ENCODE measurements around the gene USP34.
A peak's percentile ranks its signal among the peaks of the same experiment; 100 is the strongest.

The USP34 gene

DNA sequence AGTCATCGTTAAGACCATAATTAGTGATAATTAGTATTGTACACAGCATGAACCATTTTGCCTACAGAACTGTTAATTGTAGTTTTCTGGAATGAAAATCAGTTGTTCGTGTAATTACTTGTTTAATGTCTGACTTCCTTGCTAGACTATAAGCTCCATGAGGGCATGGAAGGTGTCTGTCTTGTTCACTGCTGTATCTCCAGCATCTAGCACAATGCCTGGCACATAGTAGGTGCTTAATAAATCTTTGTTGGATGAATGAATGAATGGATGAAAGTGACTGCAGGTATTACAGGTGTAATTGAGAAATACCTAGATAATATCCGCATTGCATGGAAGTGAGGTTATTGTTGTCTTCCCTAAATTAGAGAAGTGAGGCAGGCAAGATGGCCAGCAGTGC is 287.1 kb downstream of the USP34 start:
- no peak overlapping the region for H4K5ac ChIP-seq (ENCODE audit: low read length)
- H3K27ac ChIP-seq (ENCODE audit: low read depth, low read length): no peak overlapping the region
- peaks cover 8% of the 10 kb centered on the region for H3K79me2 ChIP-seq (ENCODE audit: control insufficient read depth, insufficient read depth, low read length)
- WGBS (ENCODE audit: extremely low coverage, insufficient coverage, low lambda C conversion rate): no CpG with 5 or more reads among the region's 3 CpGs
- no peak overlapping the region for H3K18ac ChIP-seq (ENCODE audit: low read length)
- H3K79me1 ChIP-seq (ENCODE audit: low read length): peaks cover 18% of the 10 kb centered on the region
- no peak for DNase-seq
- no peak overlapping the region for H2BK5ac ChIP-seq (ENCODE audit: low read length)
- H3K23ac ChIP-seq (ENCODE audit: low read length): no peak overlapping the region
- H3K4ac ChIP-seq (ENCODE audit: low read depth, low read length): no peak overlapping the region
- H3K36me3 ChIP-seq (ENCODE audit: control insufficient read depth, insufficient read depth, low read length): peaks cover 23% of the 10 kb centered on the region
- no peaks in the 10 kb centered on the region for H3K27me3 ChIP-seq (ENCODE audit: insufficient read depth, low read length, poor library complexity)
- no peak overlapping the region for H2AK5ac ChIP-seq (ENCODE audit: low read length)
- H2BK15ac ChIP-seq (replicated peaks; ENCODE audit: low read depth): no peak overlapping the region
- no peak overlapping the region for H3K56ac ChIP-seq (ENCODE audit: low read length)
- H3K4me2 ChIP-seq (ENCODE audit: low read length): no peak overlapping the region
- no peak overlapping the region for H2BK120ac ChIP-seq (ENCODE audit: low read depth, low read length)
- no peak overlapping the region for H3K4me3 ChIP-seq (ENCODE audit: low read length)
- H3K4me1 ChIP-seq (ENCODE audit: control insufficient read depth, low read depth, low read length): peaks cover 10% of the 10 kb centered on the region
- no peak overlapping the region for H4K8ac ChIP-seq (ENCODE audit: low read depth, low read length)
- H3K9ac ChIP-seq (ENCODE audit: low read length): no peak overlapping the region

DNA sequence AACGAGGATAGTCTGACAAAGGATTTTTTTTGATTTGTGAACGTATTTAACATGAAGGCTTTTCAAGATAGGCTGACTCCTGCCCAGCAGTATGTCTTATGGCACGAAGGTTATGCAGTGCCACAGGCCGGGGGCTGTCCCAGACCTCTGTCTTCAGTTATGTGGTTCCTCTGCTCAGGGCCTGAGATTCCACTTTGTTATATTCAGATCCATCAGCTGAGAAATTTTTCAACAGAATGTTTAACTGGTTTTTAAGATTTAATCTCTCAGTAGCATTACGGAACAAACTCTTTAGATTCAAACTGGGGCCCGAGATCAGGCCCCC is 288.9 kb downstream of the USP34 start:
- WGBS (ENCODE audit: extremely low coverage, insufficient coverage, low lambda C conversion rate): no CpG with 5 or more reads among the region's 6 CpGs
- no peak overlapping the region for H3K56ac ChIP-seq (ENCODE audit: low read length)
- H3K4me2 ChIP-seq (ENCODE audit: low read length): no peak overlapping the region
- no peak overlapping the region for H4K8ac ChIP-seq (ENCODE audit: low read depth, low read length)
- H3K4me1 ChIP-seq (ENCODE audit: control insufficient read depth, low read depth, low read length): peaks cover 14% of the 10 kb centered on the region
- H3K9ac ChIP-seq (ENCODE audit: low read length): no peak overlapping the region
- H3K4me3 ChIP-seq (ENCODE audit: low read length): no peak overlapping the region
- peaks cover 27% of the 10 kb centered on the region for H3K79me1 ChIP-seq (ENCODE audit: low read length)
- H2BK120ac ChIP-seq (ENCODE audit: low read depth, low read length): no peak overlapping the region
- H2BK5ac ChIP-seq (ENCODE audit: low read length): no peak overlapping the region
- no peaks in the 10 kb centered on the region for H3K27me3 ChIP-seq (ENCODE audit: insufficient read depth, low read length, poor library complexity)
- no peak overlapping the region for H2AK5ac ChIP-seq (ENCODE audit: low read length)
- no peak overlapping the region for H3K4ac ChIP-seq (ENCODE audit: low read depth, low read length)
- H3K18ac ChIP-seq (ENCODE audit: low read length): no peak overlapping the region
- H4K5ac ChIP-seq (ENCODE audit: low read length): no peak overlapping the region
- peaks cover 15% of the 10 kb centered on the region for H3K79me2 ChIP-seq (ENCODE audit: control insufficient read depth, insufficient read depth, low read length)
- H3K36me3 ChIP-seq (ENCODE audit: control insufficient read depth, insufficient read depth, low read length): peaks cover 16% of the 10 kb centered on the region
- no peak overlapping the region for H3K23ac ChIP-seq (ENCODE audit: low read length)
- no peak for DNase-seq
- no peak overlapping the region for H3K27ac ChIP-seq (ENCODE audit: low read depth, low read length)
- H2BK15ac ChIP-seq (replicated peaks; ENCODE audit: low read depth): no peak overlapping the region

DNA sequence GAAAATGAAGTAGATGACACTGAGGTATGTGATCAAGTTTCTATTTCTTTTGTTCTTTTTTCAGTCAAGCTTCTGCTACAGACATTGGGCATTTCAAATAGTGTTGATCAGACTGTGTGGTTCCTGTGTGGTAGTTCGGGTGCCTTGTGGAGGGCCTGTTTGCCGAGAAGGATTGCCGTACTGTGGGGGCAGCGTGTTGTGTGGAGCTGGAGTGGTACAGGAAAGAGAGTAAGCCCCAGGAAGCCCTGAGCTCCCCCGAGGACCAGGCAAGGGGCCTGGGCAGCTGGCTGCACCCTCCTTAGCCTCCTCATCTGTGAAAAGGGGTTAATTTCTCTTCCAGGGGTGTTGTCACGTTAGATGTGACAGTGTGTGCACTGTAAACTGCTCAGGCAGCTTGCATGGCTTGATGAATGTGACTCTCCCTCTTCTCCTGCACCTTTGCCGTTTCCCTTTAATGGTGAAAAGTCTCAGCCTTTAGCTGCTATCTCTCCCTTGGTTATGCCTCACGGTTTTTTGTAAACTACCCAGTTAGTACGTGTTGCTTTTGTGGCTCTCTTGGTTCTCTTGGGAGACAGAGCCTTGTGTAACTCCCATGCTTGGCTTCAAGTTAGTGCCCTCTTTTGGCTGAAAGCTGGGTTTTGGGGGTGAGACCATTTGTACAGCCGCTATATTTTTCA is 289.4 kb downstream of the USP34 start:
- H2BK15ac ChIP-seq (replicated peaks; ENCODE audit: low read depth): no peak overlapping the region
- H3K4me3 ChIP-seq (ENCODE audit: low read length): no peak overlapping the region
- no peak overlapping the region for H3K18ac ChIP-seq (ENCODE audit: low read length)
- H3K23ac ChIP-seq (ENCODE audit: low read length): no peak overlapping the region
- DNase-seq: no peak
- peaks cover 14% of the 10 kb centered on the region for H3K36me3 ChIP-seq (ENCODE audit: control insufficient read depth, insufficient read depth, low read length)
- H2BK5ac ChIP-seq (ENCODE audit: low read length): no peak overlapping the region
- H3K79me2 ChIP-seq (ENCODE audit: control insufficient read depth, insufficient read depth, low read length): peaks cover 15% of the 10 kb centered on the region
- no peak overlapping the region for H2AK5ac ChIP-seq (ENCODE audit: low read length)
- no peak overlapping the region for H4K5ac ChIP-seq (ENCODE audit: low read length)
- no peak overlapping the region for H3K9ac ChIP-seq (ENCODE audit: low read length)
- H3K56ac ChIP-seq (ENCODE audit: low read length): peak overlapping the region; percentile 2
- H4K8ac ChIP-seq (ENCODE audit: low read depth, low read length): no peak overlapping the region
- peaks cover 27% of the 10 kb centered on the region for H3K79me1 ChIP-seq (ENCODE audit: low read length)
- H2BK120ac ChIP-seq (ENCODE audit: low read depth, low read length): no peak overlapping the region
- no peaks in the 10 kb centered on the region for H3K27me3 ChIP-seq (ENCODE audit: insufficient read depth, low read length, poor library complexity)
- H3K4ac ChIP-seq (ENCODE audit: low read depth, low read length): no peak overlapping the region
- H3K4me2 ChIP-seq (ENCODE audit: low read length): no peak overlapping the region
- H3K4me1 ChIP-seq (ENCODE audit: control insufficient read depth, low read depth, low read length): peaks cover 15% of the 10 kb centered on the region
- no peak overlapping the region for H3K27ac ChIP-seq (ENCODE audit: low read depth, low read length)
- no CpG with 5 or more reads among the region's 10 CpGs for WGBS (ENCODE audit: extremely low coverage, insufficient coverage, low lambda C conversion rate)

DNA sequence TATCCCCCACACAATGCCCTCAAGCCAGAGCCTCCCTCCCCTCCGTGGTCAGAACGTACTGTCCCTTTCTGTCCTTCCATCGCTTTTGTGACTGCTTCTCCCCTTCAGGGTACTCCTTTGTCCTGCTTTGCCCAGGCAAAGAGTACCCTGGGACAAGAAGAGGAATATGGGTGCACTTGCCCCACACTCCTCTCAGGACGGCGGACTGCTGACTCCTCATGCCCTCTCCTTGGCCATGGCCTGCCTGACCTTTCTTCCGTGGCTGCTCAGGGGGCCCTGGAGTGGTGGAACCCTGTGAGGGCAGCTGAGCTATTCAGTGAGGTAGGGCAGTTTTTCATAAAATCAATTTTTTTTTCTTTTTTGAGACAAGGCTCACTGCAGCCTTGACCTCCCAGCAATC is 290.2 kb downstream of the USP34 start:
- H2AK5ac ChIP-seq (ENCODE audit: low read length): no peak overlapping the region
- peak overlapping the region; percentile 18 for H3K56ac ChIP-seq (ENCODE audit: low read length)
- no peak overlapping the region for H4K8ac ChIP-seq (ENCODE audit: low read depth, low read length)
- no peaks in the 10 kb centered on the region for H3K27me3 ChIP-seq (ENCODE audit: insufficient read depth, low read length, poor library complexity)
- no peak overlapping the region for H3K23ac ChIP-seq (ENCODE audit: low read length)
- H3K79me2 ChIP-seq (ENCODE audit: control insufficient read depth, insufficient read depth, low read length): peaks cover 15% of the 10 kb centered on the region
- H2BK120ac ChIP-seq (ENCODE audit: low read depth, low read length): no peak overlapping the region
- H3K4ac ChIP-seq (ENCODE audit: low read depth, low read length): no peak overlapping the region
- no peak overlapping the region for H4K5ac ChIP-seq (ENCODE audit: low read length)
- H3K4me3 ChIP-seq (ENCODE audit: low read length): no peak overlapping the region
- H3K4me1 ChIP-seq (ENCODE audit: control insufficient read depth, low read depth, low read length): peaks cover 18% of the 10 kb centered on the region
- H3K79me1 ChIP-seq (ENCODE audit: low read length): peaks cover 27% of the 10 kb centered on the region
- H3K36me3 ChIP-seq (ENCODE audit: control insufficient read depth, insufficient read depth, low read length): peaks cover 14% of the 10 kb centered on the region
- H3K18ac ChIP-seq (ENCODE audit: low read length): no peak overlapping the region
- no peak overlapping the region for H2BK5ac ChIP-seq (ENCODE audit: low read length)
- no CpG with 5 or more reads among the region's 6 CpGs for WGBS (ENCODE audit: extremely low coverage, insufficient coverage, low lambda C conversion rate)
- H2BK15ac ChIP-seq (replicated peaks; ENCODE audit: low read depth): no peak overlapping the region
- no peak for DNase-seq
- peak overlapping the region; percentile 60 for H3K9ac ChIP-seq (ENCODE audit: low read length)
- H3K27ac ChIP-seq (ENCODE audit: low read depth, low read length): no peak overlapping the region
- no peak overlapping the region for H3K4me2 ChIP-seq (ENCODE audit: low read length)

DNA sequence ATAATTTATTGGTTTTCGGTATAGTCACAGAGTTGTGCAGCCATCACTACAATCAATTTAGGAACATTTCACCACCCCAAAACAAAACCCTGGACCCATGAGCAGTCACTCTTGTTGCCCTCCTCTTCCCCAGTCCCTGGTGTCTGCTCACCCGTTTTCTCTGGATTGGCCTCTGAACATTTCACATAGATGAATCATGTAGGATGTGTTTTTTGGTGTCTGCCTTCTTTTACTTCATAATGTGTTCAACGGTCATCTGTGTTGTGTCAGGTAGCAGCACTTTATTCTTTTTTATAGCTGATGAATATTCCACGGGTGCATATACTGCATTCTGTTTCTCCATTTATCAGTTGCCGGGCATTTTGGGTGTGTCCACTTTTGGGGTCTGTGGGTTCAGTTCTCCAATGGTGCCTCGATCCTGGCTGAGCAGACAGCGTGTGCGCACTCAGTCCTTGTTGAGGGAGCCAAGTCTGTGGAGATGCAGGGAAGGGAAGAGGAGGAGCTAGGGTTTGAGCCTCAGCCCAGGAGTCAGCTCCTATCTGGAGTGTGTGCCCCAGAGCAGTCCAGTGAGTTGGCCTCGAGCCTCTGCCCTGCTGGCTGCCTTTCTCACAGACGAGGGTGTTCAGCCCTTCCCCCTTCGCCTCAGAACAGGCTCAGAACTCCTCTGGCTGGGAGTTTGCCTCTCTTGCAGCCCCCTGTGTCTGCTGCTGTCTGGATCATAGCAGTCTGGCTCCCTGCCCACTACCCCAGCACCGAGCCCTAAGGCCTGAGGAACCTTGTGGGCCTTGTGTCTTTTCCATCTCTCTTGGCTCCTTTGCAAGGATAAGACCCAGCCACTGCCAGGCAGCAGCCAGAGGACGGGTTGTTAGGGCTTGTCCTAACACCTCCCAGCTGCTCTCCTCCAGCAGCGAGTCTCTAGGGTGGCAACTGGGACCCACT is 290.9 kb downstream of the USP34 start:
- Histone ChIP-seq H3K36me3 (ENCODE audit: control insufficient read depth, insufficient read depth, low read length) (peaks cover 11% of the 10 kb centered on the region), H3K27ac (ENCODE audit: low read depth, low read length) (no peak overlapping the region), H3K4me1 (ENCODE audit: control insufficient read depth, low read depth, low read length) (peaks cover 18% of the 10 kb centered on the region), H2BK15ac (replicated peaks; ENCODE audit: low read depth) (no peak overlapping the region), H3K79me2 (ENCODE audit: control insufficient read depth, insufficient read depth, low read length) (peaks cover 15% of the 10 kb centered on the region), H4K5ac (ENCODE audit: low read length) (no peak overlapping the region), H3K4me2 (ENCODE audit: low read length) (peak overlapping the region; percentile 31), H2BK120ac (ENCODE audit: low read depth, low read length) (no peak overlapping the region), H3K23ac (ENCODE audit: low read length) (no peak overlapping the region), H2AK5ac (ENCODE audit: low read length) (no peak overlapping the region), H3K4ac (ENCODE audit: low read depth, low read length) (no peak overlapping the region), H3K27me3 (ENCODE audit: insufficient read depth, low read length, poor library complexity) (no peaks in the 10 kb centered on the region), H3K9ac (ENCODE audit: low read length) (peak overlapping the region; percentile 60), H2BK5ac (ENCODE audit: low read length) (no peak overlapping the region), H3K4me3 (ENCODE audit: low read length) (no peak overlapping the region), H3K79me1 (ENCODE audit: low read length) (peaks cover 27% of the 10 kb centered on the region), H3K18ac (ENCODE audit: low read length) (no peak overlapping the region), H4K8ac (ENCODE audit: low read depth, low read length) (no peak overlapping the region), H3K56ac (ENCODE audit: low read length) (peak overlapping the region; percentile 73)
- WGBS (ENCODE audit: extremely low coverage, insufficient coverage, low lambda C conversion rate): no CpG with 5 or more reads among the region's 14 CpGs
- no peak for DNase-seq

Data from mesendoderm (in vitro differentiated cells).